HG03342 (cell line): Measurements from ENCODE around the gene BROX.
A peak's percentile ranks its signal among the peaks of the same experiment; 100 is the strongest.

Source experiments
- ATAC-seq: cut with Tn5 transposase; IDR thresholded peaks from one replicate; pipeline ENCODE4 v1.9.1; 2021; ENCODE audit warnings: mild to moderate bottlenecking, moderate library complexity; ENCODE audit not compliant: unreplicated experiment

Gene BROX

GRCh38 chr1:222769971-222770620 lies 57.7 kb downstream of the BROX start:
- no peak for ATAC-seq

GRCh38 chr1:222772996-222773379 lies 60.6 kb downstream of the BROX start:
- peak; percentile 87 for ATAC-seq

GRCh38 chr1:222777463-222777862 lies 65.1 kb downstream of the BROX start:
- ATAC-seq, result no peak

- ATAC-seq, result no peak
These were observed 65.6 kb downstream of the BROX start for GRCh38 chr1:222777977-222778376.

- peak; percentile 62 for ATAC-seq
These were observed 68.9 kb downstream of the BROX start for GRCh38 chr1:222781251-222781650.

- ATAC-seq, result no peak
These were observed 70.7 kb downstream of the BROX start for GRCh38 chr1:222783051-222783450.

DNA sequence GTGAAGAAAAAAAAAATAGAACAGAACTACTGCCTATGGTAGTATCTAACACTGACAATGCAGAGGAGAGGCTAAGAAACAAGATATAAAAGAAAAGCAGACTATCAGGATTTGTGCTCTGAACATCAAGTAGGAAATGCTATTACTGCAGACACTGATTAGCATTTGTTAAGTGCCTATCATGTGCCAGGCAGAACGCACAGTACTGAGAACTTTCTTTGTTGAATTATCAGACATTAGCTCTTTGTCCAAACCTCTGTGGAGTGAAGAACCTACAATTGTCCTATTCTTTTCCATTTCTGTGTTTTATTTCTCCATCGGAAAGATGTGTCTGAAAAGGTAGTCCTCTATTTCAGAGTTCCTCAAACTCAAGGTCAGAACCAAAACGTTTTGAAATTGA lies 72.0 kb downstream of the BROX start:
- no peak for ATAC-seq
